ENCODE results near the gene LMX1B. TPM values are rescaled to one million over a fixed set of nuclear protein-coding genes. Genes with fewer than 3 reads are reported as not detected.

The LMX1B gene
- total and polyA plus RNA-seq, 2 donors (not counting 3 experiments of a cell fraction or from before 2014, with no cell fraction given): not detected

- H3K4me1 ChIP-seq (ENCODE audit: control insufficient read depth, extremely low read depth, insufficient read depth, low read length): no peaks in the 10 kb centered on the region
- H3K9me1 ChIP-seq (replicated peaks; ENCODE audit: control insufficient read depth, extremely low read depth, insufficient read depth, low read length): no peaks in the 10 kb centered on the region
- no peak overlapping the region for H3K4me3 ChIP-seq (replicated peaks in 1 of 3; ENCODE audit: insufficient read depth in 1 of 3, low read depth in 1 of 3, low read length in 3 of 3)
- peaks cover 0 to 5% of the 10 kb centered on the region in 2 experiments for H3K27me3 ChIP-seq (ENCODE audit: control insufficient read depth in 2 of 2, insufficient read depth in 2 of 2, low read length in 2 of 2)
- no TSS peak for BruUV-seq (replicated peaks)
- dilution Hi-C loops (cut with MboI; ENCODE audit: extremely low pct_ligation_motif_present, low sequenced_read_pairs) (no loop called here), intact Hi-C loops (cut with micrococcal nuclease) (no loop called here)
- no peaks in the 10 kb centered on the region for H3K36me3 ChIP-seq (ENCODE audit: control insufficient read depth in 2 of 2, extremely low read depth in 1 of 2, insufficient read depth in 2 of 2, low read length in 2 of 2)
- H2AFZ ChIP-seq (ENCODE audit: low read depth, low read length): no peak overlapping the region
- no peak for TF ChIP-seq MAX (IDR thresholded peaks at IDR 0.05; ENCODE audit: insufficient read depth, insufficient read length)
- TF ChIP-seq, protein P1, sequence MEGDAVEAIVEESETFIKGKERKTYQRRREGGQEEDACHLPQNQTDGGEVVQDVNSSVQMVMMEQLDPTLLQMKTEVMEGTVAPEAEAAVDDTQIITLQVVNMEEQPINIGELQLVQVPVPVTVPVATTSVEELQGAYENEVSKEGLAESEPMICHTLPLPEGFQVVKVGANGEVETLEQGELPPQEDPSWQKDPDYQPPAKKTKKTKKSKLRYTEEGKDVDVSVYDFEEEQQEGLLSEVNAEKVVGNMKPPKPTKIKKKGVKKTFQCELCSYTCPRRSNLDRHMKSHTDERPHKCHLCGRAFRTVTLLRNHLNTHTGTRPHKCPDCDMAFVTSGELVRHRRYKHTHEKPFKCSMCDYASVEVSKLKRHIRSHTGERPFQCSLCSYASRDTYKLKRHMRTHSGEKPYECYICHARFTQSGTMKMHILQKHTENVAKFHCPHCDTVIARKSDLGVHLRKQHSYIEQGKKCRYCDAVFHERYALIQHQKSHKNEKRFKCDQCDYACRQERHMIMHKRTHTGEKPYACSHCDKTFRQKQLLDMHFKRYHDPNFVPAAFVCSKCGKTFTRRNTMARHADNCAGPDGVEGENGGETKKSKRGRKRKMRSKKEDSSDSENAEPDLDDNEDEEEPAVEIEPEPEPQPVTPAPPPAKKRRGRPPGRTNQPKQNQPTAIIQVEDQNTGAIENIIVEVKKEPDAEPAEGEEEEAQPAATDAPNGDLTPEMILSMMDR (IDR thresholded peaks at IDR 0.05; ENCODE audit: extremely low read depth in 1 of 2, insufficient read depth in 1 of 2, low read depth in 1 of 2, low read length in 2 of 2): no peak
- TF ChIP-seq POLR2AphosphoS5 (IDR thresholded peaks at IDR 0.05; ENCODE audit: insufficient read depth, low read depth, low read length): no peak
- TF ChIP-seq JUN (IDR thresholded peaks at IDR 0.05; ENCODE audit: borderline replicate concordance, insufficient read depth, insufficient read length, low read depth): no peak
- TF ChIP-seq FOS (IDR thresholded peaks at IDR 0.05; ENCODE audit: borderline replicate concordance, insufficient read depth, low read length): no peak
- no peak for TF ChIP-seq GATA2 (IDR thresholded peaks at IDR 0.05; ENCODE audit: insufficient read depth, insufficient read length, low read depth, low read length)
- TF ChIP-seq EZH2 (IDR thresholded peaks at IDR 0.05; ENCODE audit: borderline replicate concordance, low read depth, low read length, severe bottlenecking): no peak
- no peak for TF ChIP-seq MYC (IDR thresholded peaks at IDR 0.05; ENCODE audit: low read depth, low read length)
- TF ChIP-seq POLR2A (IDR thresholded peaks at IDR 0.05; ENCODE audit: low read depth, low read length): no peak
- DNase-seq (ENCODE audit: low read depth, low spot score): no peak
- H3K4me2 ChIP-seq (ENCODE audit: insufficient read depth, low read length): no peak overlapping the region
- H4K20me1 ChIP-seq (replicated peaks; ENCODE audit: control insufficient read depth, extremely low read depth, insufficient read depth, low read length): no peaks in the 10 kb centered on the region
- H3K79me2 ChIP-seq (ENCODE audit: control insufficient read depth, insufficient read depth, low read length): no peaks in the 10 kb centered on the region
- H3K9ac ChIP-seq (replicated peaks; ENCODE audit: extremely low read depth, insufficient read depth, low read length): no peak overlapping the region
- H3K27ac ChIP-seq (ENCODE audit: insufficient read depth, low read depth, low read length): no peak overlapping the region
- ChIA-PET POLR2A (no interaction called here), CTCF (interaction anchor here (0.6 to 11.3 kb wide), 8 partner anchors 9 to 92 kb away, joined by 3 to 675 read pairs (median 3); no protein-coding TSS in a partner anchor)
- no peaks in the 10 kb centered on the region for H3K9me3 ChIP-seq (replicated peaks; ENCODE audit: control insufficient read depth, insufficient read depth, low read length)
- FAIRE-seq: no peak
Observed at GRCh38 chr9:126701813-126702140, 88.0 kb downstream of the LMX1B start.

Measured in endothelial cell of umbilical vein (primary cell).